Esophagus squamous epithelium (tissue), 5 donors: ENCODE measurements around the gene PRCP. TPM values are rescaled to one million over a fixed set of nuclear protein-coding genes. Genes with fewer than 3 reads are reported as not detected.

Experiments used
- DNase-seq: peaks from one replicate; lab custom pipeline; 2025; lab: John Stamatoyannopoulos, UW
- H3K27ac ChIP-seq, 4 donors: fragments of 200-600 bp; sonication (generic); one replicate each; pipeline ENCODE4 v1.5.1; 2016 to 2019; ENCODE audit warnings: mild to moderate bottlenecking in 1 of 4
- H3K27me3 ChIP-seq, 4 donors: fragments of 200-600 bp; sonication (generic); 1 replicate in 3 of 4; 2 replicates in 1 of 4; pipeline versions ENCODE4 v1.5.1 to v1.6.0; 2017 to 2021; ENCODE audit warnings: antibody characterized with exemption in 1 of 4
- H3K36me3 ChIP-seq, 3 donors: fragments of 200-600 bp; sonication (generic); one replicate each; pipeline ENCODE4 v1.5.1; 2016 to 2019
- H3K4me1 ChIP-seq, 3 donors: fragments of 200-600 bp; sonication (generic); one replicate each; pipeline ENCODE4 v1.5.1; 2017 to 2019
- H3K4me3 ChIP-seq, 4 donors: fragments of 200-600 bp; sonication (generic); 1 replicate in 3 of 4; 2 replicates in 1 of 4; pipeline ENCODE4 v1.5.1; 2016 to 2019; ENCODE audit warnings: mild to moderate bottlenecking in 2 of 4, moderate library complexity in 1 of 4
- H3K9me3 ChIP-seq, 3 donors: fragments of 200-600 bp; sonication (generic); one replicate each; pipeline ENCODE4 v1.5.1; 2016 to 2019
- CTCF ChIP-seq, 6 experiments: fragments of 450-650 bp in 4 of 6; fragments of 200-600 bp in 2 of 6; sonication (generic) in 2 of 6; IDR thresholded peaks; one replicate each; pipeline ENCODE4 v1.5.1; 2016 to 2019; ENCODE audit warnings: antibody characterized with exemption in 6 of 6, mild to moderate bottlenecking in 4 of 6, moderate library complexity in 4 of 6
- POLR2A ChIP-seq, 4 donors: fragments of 450-650 bp; IDR thresholded peaks; one replicate each; pipeline ENCODE4 v1.6.1; 2017; ENCODE audit warnings: antibody characterized with exemption in 4 of 4, mild to moderate bottlenecking in 4 of 4, moderate library complexity in 3 of 4
- WGBS, 2 donors: methylation state at CpG; one replicate each; pipeline ENCODE4 v1.1.5; 2018; 5-methylcytosine and 5-hydroxymethylcytosine counted together
- intact Hi-C: fragments of 100-400 bp; cut with DNase I; formaldehyde crosslinking; loops from one replicate; pipeline ENCODE4 v1.15.0; 2022
- total RNA-seq, 4 donors: library from RNA; depleted of rRNA; stranded (reverse); fragments of >200 nt; gene quantifications; one replicate each; pipeline ENCODE4 v1.1.0, GENCODE V29; 2016
- donor health status: DM: yes; HTN: yes; CAD: no.

Gene PRCP
- total RNA-seq, 4 donors from 2014 or later = 39.6 to 82.4 (median 50.3) TPM

- 82 to 88% methylated on average over 6 of the region's 6 CpGs for WGBS, 2 donors
- DNase-seq = no peak
- intact Hi-C loops = no loop called here
Observed at GRCh38 chr11:82843057-82843795, 57.0 kb downstream of the PRCP start.

GRCh38 chr11:82842019-82842418 lies 58.2 kb downstream of the PRCP start:
- intact Hi-C loops = no loop called here
- Histone ChIP-seq H3K27ac (no peak overlapping the region), H3K9me3 (no peaks in the 10 kb centered on the region), H3K27me3 (no peaks in the 10 kb centered on the region), H3K4me3 (no peak overlapping the region), H3K4me1 (no peaks in the 10 kb centered on the region), H3K36me3 (peaks cover 0 to 72% (median 0%) of the 10 kb centered on the region in 3 donors)
- no peak for DNase-seq
- no peak for TF ChIP-seq CTCF (IDR thresholded peaks at IDR 0.05)
- TF ChIP-seq POLR2A (IDR thresholded peaks at IDR 0.05) = no peak
- 83 to 100% methylated on average over 2 of the region's 2 CpGs for WGBS, 2 donors

More at GRCh38 chr11:82843057-82843795, 57.0 kb downstream of the PRCP start:
- H3K4me1 ChIP-seq = no peaks in the 10 kb centered on the region
- no peaks in the 10 kb centered on the region for H3K27me3 ChIP-seq
- H3K9me3 ChIP-seq = no peaks in the 10 kb centered on the region
- H3K36me3 ChIP-seq = peaks cover 0 to 69% (median 3%) of the 10 kb centered on the region in 3 donors
- TF ChIP-seq CTCF (IDR thresholded peaks at IDR 0.05) = no peak
- TF ChIP-seq POLR2A (IDR thresholded peaks at IDR 0.05) = no peak
- no peak overlapping the region for H3K4me3 ChIP-seq
- no peak overlapping the region for H3K27ac ChIP-seq

GRCh38 chr11:82837650-82838049 lies 62.6 kb downstream of the PRCP start:
- TF ChIP-seq POLR2A (IDR thresholded peaks at IDR 0.05) (no peak), CTCF (IDR thresholded peaks at IDR 0.05) (no peak)
- DNase-seq = no peak
- no peaks in the 10 kb centered on the region for H3K4me1 ChIP-seq
- intact Hi-C loops = no loop called here
- H3K27me3 ChIP-seq = no peaks in the 10 kb centered on the region
- H3K27ac ChIP-seq = no peak overlapping the region
- peaks cover 0 to 84% (median 3%) of the 10 kb centered on the region in 3 donors for H3K36me3 ChIP-seq
- no peaks in the 10 kb centered on the region for H3K9me3 ChIP-seq
- H3K4me3 ChIP-seq = no peak overlapping the region

- no peak for DNase-seq
- intact Hi-C loops = no loop called here
Observed at GRCh38 chr11:82832983-82833382, 67.2 kb downstream of the PRCP start.

More at GRCh38 chr11:82832983-82833382, 67.2 kb downstream of the PRCP start:
- Histone ChIP-seq H3K27me3 (no peaks in the 10 kb centered on the region), H3K27ac (no peak overlapping the region), H3K4me3 (no peak overlapping the region), H3K9me3 (no peaks in the 10 kb centered on the region), H3K4me1 (no peaks in the 10 kb centered on the region), H3K36me3 (peaks cover 0 to 67% (median 3%) of the 10 kb centered on the region in 3 donors)
- WGBS, 2 donors = 92 to 94% methylated on average over 4 of the region's 4 CpGs
- TF ChIP-seq POLR2A (IDR thresholded peaks at IDR 0.05) = no peak
- TF ChIP-seq CTCF (IDR thresholded peaks at IDR 0.05) = no peak
